Kidney epithelial cell (primary cell): ENCODE data around the gene ANKIB1. TPM values are rescaled to one million over a fixed set of nuclear protein-coding genes. Genes with fewer than 3 reads are reported as not detected.

Source experiments
- DNase-seq: peaks from one replicate; pipeline ENCODE4 v3.0.0-alpha.2; 2010; ENCODE audit warnings: low read depth
- H3K27me3 ChIP-seq: 2 replicates; pipeline ENCODE4 v1.6.0; 2011; ENCODE audit warnings: low read length; ENCODE audit not compliant: control insufficient read depth, insufficient read depth
- H3K36me3 ChIP-seq: 2 replicates; pipeline ENCODE4 v1.5.1; 2011; ENCODE audit warnings: low read length; ENCODE audit not compliant: control insufficient read depth, insufficient read depth
- H3K4me3 ChIP-seq: 2 replicates; pipeline ENCODE4 v1.5.1; 2011; ENCODE audit warnings: low read depth, mild to moderate bottlenecking, control low read depth, low read length
- CTCF ChIP-seq: IDR thresholded peaks from 2 replicates; pipeline ENCODE4 v1.5.1; 2011; ENCODE audit warnings: mild to moderate bottlenecking, moderate library complexity, low read length, control low read depth, inconsistent platforms; ENCODE audit not compliant: insufficient read depth, poor library complexity, severe bottlenecking
- total RNA-seq: library from RNA; depleted of rRNA; stranded (reverse); fragments of >200 nt; gene quantifications from 2 replicates; pipeline ENCODE4 v1.2.3, GENCODE V29; 2015

The ANKIB1 gene
- total RNA-seq, 1 donor from 2014 or later: 42.7 TPM

DNA sequence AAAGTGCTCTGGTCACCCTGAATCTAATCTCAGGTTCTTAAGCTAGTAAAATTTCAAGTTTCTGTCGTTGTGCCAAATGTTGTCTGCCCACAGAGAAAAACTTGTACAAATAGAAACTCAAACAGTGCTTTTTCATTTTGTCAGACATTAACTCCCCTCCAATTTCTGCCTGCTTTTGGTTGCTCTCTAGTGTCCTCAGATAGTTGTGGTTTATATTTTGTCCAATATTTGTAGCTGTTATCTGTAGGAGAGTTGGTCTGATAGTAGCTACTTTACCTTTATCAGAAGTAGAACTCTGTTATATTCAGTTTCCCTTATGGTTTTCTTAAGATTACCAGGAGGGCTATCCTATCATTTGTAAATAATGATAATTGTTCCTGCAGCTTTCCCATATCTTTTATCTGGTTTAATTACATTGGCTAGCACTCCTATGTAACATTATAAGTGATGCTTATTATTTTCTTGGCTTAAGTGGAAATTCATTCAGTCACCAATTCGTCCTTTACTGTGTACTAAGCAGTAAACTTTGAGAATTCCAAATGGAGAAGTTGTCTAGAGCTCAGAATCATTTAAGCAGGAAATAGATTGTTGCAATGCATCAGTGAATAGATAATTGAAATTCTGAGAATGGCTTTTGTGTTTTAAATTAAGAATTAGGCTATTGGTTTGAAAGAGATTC is 91.0 kb downstream of the ANKIB1 start:
- no peak for TF ChIP-seq CTCF
- DNase-seq: no peak
- Histone ChIP-seq H3K27me3 (no peaks in the 10 kb centered on the region), H3K36me3 (no peaks in the 10 kb centered on the region), H3K4me3 (no peak overlapping the region)

DNA sequence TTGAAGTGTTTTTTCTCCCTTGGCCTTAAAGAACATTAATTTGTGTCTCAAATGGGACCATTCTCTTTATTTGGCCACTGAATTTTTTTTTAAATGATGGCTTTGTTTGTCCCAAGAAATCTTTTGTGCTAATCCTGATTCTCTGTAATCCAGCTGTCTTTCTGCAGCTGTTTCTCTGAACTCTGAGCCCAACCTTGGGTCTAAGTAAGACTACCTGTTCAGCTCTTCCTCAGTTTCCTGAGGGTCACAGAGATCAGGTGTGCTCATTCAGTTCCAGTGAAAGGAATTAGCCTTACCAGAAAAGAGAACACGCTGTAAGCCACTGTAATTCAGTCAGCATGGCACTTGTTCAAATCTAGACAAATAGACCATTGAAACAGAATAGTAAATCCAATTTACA is 94.2 kb downstream of the ANKIB1 start:
- Histone ChIP-seq H3K27me3 (no peaks in the 10 kb centered on the region), H3K4me3 (no peak overlapping the region), H3K36me3 (no peaks in the 10 kb centered on the region)
- TF ChIP-seq CTCF: no peak
- no peak for DNase-seq

DNA sequence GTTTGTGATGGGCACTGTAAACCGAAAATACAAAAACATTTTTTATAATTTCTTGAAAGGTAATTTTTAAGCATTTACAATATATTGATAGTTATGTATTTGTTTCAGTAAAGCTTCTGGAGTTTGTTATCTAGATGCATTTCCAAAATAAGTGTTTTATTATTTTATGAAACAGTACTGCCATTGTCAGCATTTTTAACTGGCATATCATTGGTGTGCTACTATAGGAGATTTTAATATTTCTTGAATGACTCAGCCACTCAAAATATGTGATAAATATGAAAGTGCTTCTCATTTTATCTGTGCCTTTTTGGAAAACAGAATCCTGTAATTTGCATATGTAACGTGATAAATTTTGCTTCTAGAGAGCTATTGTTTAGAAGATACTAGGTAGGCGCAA is 97.9 kb downstream of the ANKIB1 start:
- no peak for TF ChIP-seq CTCF
- H3K27me3 ChIP-seq: no peaks in the 10 kb centered on the region
- H3K4me3 ChIP-seq: no peak overlapping the region
- H3K36me3 ChIP-seq: no peaks in the 10 kb centered on the region
- DNase-seq: no peak

DNA sequence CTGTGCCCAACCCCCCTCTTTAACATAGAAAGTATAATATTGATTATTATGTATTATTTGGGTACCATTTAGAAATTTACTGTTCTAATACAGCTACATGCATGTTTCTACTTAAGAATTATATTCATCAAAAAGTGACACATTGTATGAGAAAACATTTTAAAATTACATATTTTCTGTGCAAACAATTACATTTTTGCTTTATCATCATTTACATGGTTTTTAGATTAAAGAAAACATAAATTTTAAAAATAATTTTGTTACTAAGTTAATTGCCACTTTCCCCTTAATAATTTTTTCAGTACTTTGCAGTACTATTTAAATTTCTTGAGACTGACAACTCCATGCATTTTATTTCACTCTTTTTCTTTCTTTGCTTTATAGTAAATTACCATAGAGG is 106.2 kb downstream of the ANKIB1 start:
- no peak for TF ChIP-seq CTCF
- Histone ChIP-seq H3K36me3 (no peaks in the 10 kb centered on the region), H3K27me3 (no peaks in the 10 kb centered on the region), H3K4me3 (no peak overlapping the region)
- DNase-seq: no peak

GRCh38 chr7:92354214-92354613 is 108.4 kb downstream of the ANKIB1 start:
- no peaks in the 10 kb centered on the region for H3K27me3 ChIP-seq
- no peak for DNase-seq
- no peak for TF ChIP-seq CTCF
- no peaks in the 10 kb centered on the region for H3K36me3 ChIP-seq
- H3K4me3 ChIP-seq: no peak overlapping the region

- no peak for TF ChIP-seq CTCF
Measured at GRCh38 chr7:92356406-92356805, 110.6 kb downstream of the ANKIB1 start.

More at GRCh38 chr7:92356406-92356805, 110.6 kb downstream of the ANKIB1 start:
- Histone ChIP-seq H3K36me3 (no peaks in the 10 kb centered on the region), H3K27me3 (no peaks in the 10 kb centered on the region), H3K4me3 (no peak overlapping the region)
- DNase-seq: no peak
